K562 (cell line): ENCODE measurements around the gene DPM2. TPM values are rescaled to one million over a fixed set of nuclear protein-coding genes. Genes with fewer than 3 reads are reported as not detected.

Experiments used
- BACH1 ChIP-seq: fragments of 200-800 bp; sonication (Bioruptor generic); IDR thresholded peaks from 2 replicates; pipeline ENCODE4 v1.6.1; 2016; ENCODE audit warnings: missing genetic modification characterization, missing compliant biosample characterization
- CBX1 ChIP-seq: sonication (generic); IDR thresholded peaks from 2 replicates; pipeline ENCODE4 v1.6.1; 2016; ENCODE audit warnings: antibody characterized with exemption, low read depth, mild to moderate bottlenecking
- CBX5 ChIP-seq: IDR thresholded peaks from 2 replicates; pipeline ENCODE4 v1.6.1; 2014; ENCODE audit warnings: low read depth, borderline replicate concordance
- CEBPZ ChIP-seq: fragments of 150-350 bp; IDR thresholded peaks from 2 replicates; pipeline ENCODE4 v1.6.1; 2014; ENCODE audit warnings: low read depth, mild to moderate bottlenecking, low read length, borderline replicate concordance
- GTF2F1 ChIP-seq: IDR thresholded peaks from 2 replicates; pipeline ENCODE4 v1.6.1; 2011; ENCODE audit warnings: low read depth, low read length, improper control_type of control experiment
- HDAC3 ChIP-seq: fragments of 450-650 bp; IDR thresholded peaks from 2 replicates; pipeline ENCODE4 v1.6.1; 2018; ENCODE audit warnings: borderline replicate concordance, mild to moderate bottlenecking, moderate library complexity; ENCODE audit not compliant: partially characterized antibody
- HDGF ChIP-seq: fragments of 450-650 bp; IDR thresholded peaks from 2 replicates; pipeline ENCODE4 v1.6.1; 2016
- HMG20A ChIP-seq: fragments of 450-650 bp; formaldehyde crosslinking; conservative IDR thresholded peaks from 2 replicates; pipeline ENCODE4 v1.4.0; 2020; ENCODE audit warnings: mild to moderate bottlenecking, mixed read lengths
- IRF1 ChIP-seq: sonication (generic); formaldehyde crosslinking; IDR thresholded peaks from 2 replicates; pipeline ENCODE4 v1.8.0; 2022; ENCODE audit warnings: missing genetic modification reagents, mild to moderate bottlenecking, borderline replicate concordance
- MIER1 ChIP-seq: fragments of 450-650 bp; IDR thresholded peaks from 2 replicates; pipeline ENCODE4 v1.6.1; 2016; ENCODE audit warnings: antibody characterized with exemption, mild to moderate bottlenecking, low read depth
- PHF21A ChIP-seq: fragments of 450-650 bp; IDR thresholded peaks from 2 replicates; pipeline ENCODE4 v1.6.1; 2017; ENCODE audit warnings: low read depth, borderline replicate concordance
- POU5F1 ChIP-seq: fragments of 150-350 bp; IDR thresholded peaks from 2 replicates; pipeline ENCODE4 v1.6.1; 2014; ENCODE audit warnings: borderline replicate concordance, low read length, low read depth, mild to moderate bottlenecking; ENCODE audit not compliant: partially characterized antibody
- SNIP1 ChIP-seq: fragments of 450-650 bp; IDR thresholded peaks from 2 replicates; pipeline ENCODE4 v1.7.1; 2017; ENCODE audit warnings: low read depth, mild to moderate bottlenecking
- ZBTB9 ChIP-seq: fragments of 450-650 bp; formaldehyde crosslinking; IDR thresholded peaks from 2 replicates; pipeline ENCODE4 v1.4.0; 2020; ENCODE audit warnings: mild to moderate bottlenecking, moderate library complexity
- ZC3H8 ChIP-seq: fragments of 450-650 bp; IDR thresholded peaks from 2 replicates; pipeline ENCODE4 v1.6.1; 2017
- ZFP30 ChIP-seq: fragments of 250-450 bp; sonication (Bioruptor Pico); IDR thresholded peaks from 2 replicates; pipeline ENCODE4 v1.8.0; 2022; ENCODE audit warnings: moderate library complexity, mild to moderate bottlenecking, inconsistent platforms, borderline replicate concordance
- ZHX1 ChIP-seq: fragments of 150-350 bp; conservative IDR thresholded peaks from 2 replicates; pipeline ENCODE4 v1.6.1; 2014; ENCODE audit warnings: low read length
- ZNF174 ChIP-seq: fragments of 250-450 bp; sonication (Bioruptor Pico); IDR thresholded peaks from 2 replicates; pipeline ENCODE4 v1.4.0; 2020; ENCODE audit warnings: mild to moderate bottlenecking
- ZNF764 ChIP-seq: fragments of 250-450 bp; sonication (Bioruptor Pico); IDR thresholded peaks from 2 replicates; pipeline ENCODE4 v1.4.0; 2020; ENCODE audit warnings: low read depth, mild to moderate bottlenecking, moderate library complexity
- ZNF830 ChIP-seq: fragments of 250-450 bp; sonication (Bioruptor Pico); IDR thresholded peaks from 2 replicates; pipeline ENCODE4 v1.5.0; 2021; ENCODE audit warnings: mild to moderate bottlenecking
- polyA plus RNA-seq, 8 experiments: library from polyadenylated mRNA; depleted of rRNA in 4 of 8; stranded (reverse) in 5 of 8; unstranded in 3 of 8; fragments of >200 nt; fragmentation: Nextera tagmentation in 2 of 8; fragmentation: Illumina TruSeq in 1 of 8; extraction: Ambion mirVana in 2 of 8; extraction: Trizol in 1 of 8; gene quantifications; 2 replicates each; pipeline versions ENCODE4 v1.2.1 to v1.2.3, GENCODE V29; 2011 to 2014; ENCODE audit warnings: inconsistent platforms in 1 of 8, missing spikeins in 1 of 8
- total RNA-seq, 7 experiments: library from RNA; depleted of rRNA in 6 of 7; stranded (reverse); fragments of >200 nt in 6 of 7; fragmentation: Illumina TruSeq in 2 of 7; extraction: Trizol in 2 of 7; gene quantifications; 2 replicates each; pipeline versions ENCODE4 v1.2.1 to v1.2.3, GENCODE V29; 2011 to 2021; ENCODE audit warnings: low replicate concordance in 1 of 7

The DPM2 gene
- total and polyA plus RNA-seq, 9 of the 15 experiments (the other 6 are each of a cell fraction or from before 2014, with no cell fraction given), result 43.5 to 126 (median 71.1) TPM

GRCh38 chr9:127930231-127931091 is 7.2 kb downstream of the DPM2 start, which contains the start of gene PIP5KL1 (continued):
- TF ChIP-seq HDGF (no peak), CBX1 (peak; percentile 28; the same call in 1 of the 2 replicates), IRF1 (0 out of 2 replicates have a peak, but pooled peaks have one; percentile 68), BACH1 (tag) (no peak), PHF21A (no peak), HMG20A (CRISPR knock-in tag) (no peak), CEBPZ (no peak), SNIP1 (no peak), ZNF764 (CRISPR knock-in tag) (peak; percentile 37; the same call in 1 of the 2 replicates), ZFP30 (no peak), ZBTB9 (CRISPR knock-in tag) (0 out of 2 replicates have a peak, but pooled peaks have one; percentile 14), ZNF174 (CRISPR knock-in tag) (no peak), HDAC3 (no peak), MIER1 (no peak), ZNF830 (CRISPR knock-in tag) (no peak), ZC3H8 (no peak), POU5F1 (no peak), GTF2F1 (no peak), CBX5 (no peak), ZHX1 (no peak)
